BLaER1 treated with 17β-estradiol and CSF1 and Interleukin-3, amounts not matched to agents 10 nM and 100 nM (cell line): ENCODE results near the gene ZC3H18.

Experiments used
- H3K27ac ChIP-seq, 11 experiments: shearing (Covaris generic); formaldehyde crosslinking; 2 replicates each; pipeline ENCODE4 v1.8.1; 2022
- H3K27me3 ChIP-seq, 11 experiments: shearing (Covaris generic); formaldehyde crosslinking; 2 replicates each; pipeline ENCODE4 v1.8.1; 2022
- H3K36me3 ChIP-seq, 11 experiments: shearing (Covaris generic); formaldehyde crosslinking; 2 replicates each; pipeline ENCODE4 v1.8.1; 2022
- H3K4me1 ChIP-seq, 10 experiments: shearing (Covaris generic); formaldehyde crosslinking; 2 replicates each; pipeline ENCODE4 v1.8.1; 2022
- H3K4me2 ChIP-seq, 11 experiments: shearing (Covaris generic); formaldehyde crosslinking; 2 replicates each; pipeline ENCODE4 v1.8.1; 2022
- H3K4me3 ChIP-seq, 10 experiments: shearing (Covaris generic); formaldehyde crosslinking; 2 replicates each; pipeline ENCODE4 v1.8.1; 2022
- H3K9ac ChIP-seq, 11 experiments: shearing (Covaris generic); formaldehyde crosslinking; 2 replicates each; pipeline ENCODE4 v1.8.1; 2022
- H3K9me3 ChIP-seq, 11 experiments: shearing (Covaris generic); formaldehyde crosslinking; replicated peaks in 1 of 11; 2 replicates each; pipeline ENCODE4 v1.8.1; 2022
- H4K20me1 ChIP-seq, 11 experiments: shearing (Covaris generic); formaldehyde crosslinking; 2 replicates each; pipeline ENCODE4 v1.8.1; 2022
- Cebpa-rat ChIP-seq, 11 experiments: shearing (Covaris generic); IDR thresholded peaks; 2 replicates each; pipeline ENCODE4 v1.8.1; 2022

Gene ZC3H18

DNA sequence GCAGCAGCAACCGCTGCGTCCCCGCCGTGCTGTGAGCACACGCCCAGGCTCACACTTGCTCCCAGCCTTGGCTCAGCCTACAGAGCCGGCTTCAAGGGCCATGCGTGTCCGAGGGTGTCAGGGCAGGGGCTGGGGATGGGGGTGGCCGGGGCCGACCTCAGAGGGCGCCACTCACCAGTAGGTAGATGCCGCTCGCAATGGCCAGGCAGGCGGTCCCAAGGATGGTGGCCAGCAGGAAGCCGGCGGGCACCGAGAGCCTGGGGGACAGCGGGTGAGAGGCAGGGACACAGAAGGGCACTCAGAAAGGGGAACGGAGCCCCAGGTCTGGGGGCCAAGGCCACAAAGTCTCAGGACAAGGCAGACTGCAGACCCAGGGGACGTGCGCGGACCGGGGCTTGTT lies 75.7 kb downstream of the ZC3H18 start:
- H3K4me3 ChIP-seq = no peak overlapping the region
- peaks cover 45 to 80% (median 61%) of the 10 kb centered on the region in 11 experiments for H3K36me3 ChIP-seq
- H3K9ac ChIP-seq = peak overlapping the region in 7 of 11 experiments; percentile 18 to 99 (median 93); a peak in 4 of 22 replicates
- H3K9me3 ChIP-seq = no peaks in the 10 kb centered on the region; a peak in 1 of 22 replicates
- peaks cover 91 to 98% (median 96%) of the 10 kb centered on the region in 11 experiments for H4K20me1 ChIP-seq
- H3K4me2 ChIP-seq = peak overlapping the region in 10 of 11 experiments; percentile 1 to 100 (median 100); a peak in 16 of 22 replicates
- peaks cover 42 to 84% (median 80%) of the 10 kb centered on the region in 10 experiments for H3K4me1 ChIP-seq
- peaks cover 9 to 23% (median 16%) of the 10 kb centered on the region in 11 experiments for H3K27me3 ChIP-seq
- H3K27ac ChIP-seq = peak overlapping the region in 1 of 11 experiments; percentile 99; a peak in 1 of 22 replicates
- no peak for TF ChIP-seq Cebpa-rat (IDR thresholded peaks at IDR 0.05)

- Histone ChIP-seq H3K9me3 (no peaks in the 10 kb centered on the region), H3K27ac (peak overlapping the region in 9 of 11 experiments; percentile 15 to 99 (median 64); a peak in 13 of 22 replicates), H3K9ac (peak overlapping the region in 10 of 11 experiments; percentile 85 to 99 (median 96); a peak in 18 of 22 replicates), H3K4me2 (peak overlapping the region; percentile 92 to 100 (median 100)), H3K27me3 (peaks cover 3 to 17% (median 10%) of the 10 kb centered on the region in 11 experiments; a peak in 13 of 22 replicates), H3K4me3 (0 out of 20 replicates have a peak overlapping the region, but pooled peaks of 3 of the 10 experiments have one; percentile 12 to 94 (median 83)), H3K4me1 (peaks cover 45 to 85% (median 78%) of the 10 kb centered on the region in 10 experiments), H4K20me1 (peaks cover 86 to 93% (median 91%) of the 10 kb centered on the region in 11 experiments), H3K36me3 (peaks cover 45 to 80% (median 61%) of the 10 kb centered on the region in 11 experiments)
- TF ChIP-seq Cebpa-rat (IDR thresholded peaks at IDR 0.05) = no peak
These were observed 76.3 kb downstream of the ZC3H18 start for GRCh38 chr16:88646345-88647034.

DNA sequence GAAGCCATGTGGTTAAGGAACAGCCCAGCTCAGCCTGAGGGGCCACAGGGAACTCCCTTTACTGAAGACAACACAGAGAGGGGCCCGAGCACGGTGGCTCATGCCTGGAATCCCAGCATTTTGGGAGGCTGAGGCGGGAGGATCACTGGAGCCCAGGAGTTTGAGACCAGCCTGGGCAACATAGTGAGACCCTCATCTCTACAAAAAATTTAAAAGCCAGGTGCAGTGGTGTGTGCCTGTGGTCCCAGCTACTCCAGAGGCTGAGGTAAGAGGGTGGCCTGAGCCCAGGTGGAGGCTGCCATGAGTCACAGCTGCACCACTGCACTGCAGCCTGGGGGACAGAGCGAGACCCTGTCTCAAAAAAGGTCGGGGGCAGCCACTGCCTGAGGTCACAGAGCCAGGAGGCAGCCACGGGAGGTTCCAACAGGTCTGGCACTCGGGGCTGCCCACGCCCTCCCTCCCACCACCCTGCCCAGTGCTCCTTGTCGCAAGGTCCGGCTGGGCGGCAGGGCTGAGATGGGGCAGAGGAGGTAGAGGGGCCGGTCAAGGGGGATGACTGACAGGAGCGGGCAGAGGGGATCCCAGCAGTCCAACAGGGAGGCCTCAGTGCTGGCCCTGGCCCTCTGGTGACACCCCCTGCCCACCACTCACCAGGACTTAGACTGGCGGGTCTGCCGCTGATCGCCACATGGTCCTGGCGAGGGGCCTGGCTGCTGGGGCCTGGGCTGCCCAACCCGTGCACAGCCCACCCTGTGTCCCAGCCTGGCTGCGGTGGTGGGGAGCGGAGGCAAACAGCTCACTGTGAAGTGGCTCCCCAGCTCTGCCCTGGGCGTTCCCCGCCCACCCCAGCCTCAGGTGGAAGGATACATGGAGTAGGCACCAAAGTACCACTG lies 77.2 kb downstream of the ZC3H18 start:
- Histone ChIP-seq H3K4me2 (peak overlapping the region; percentile 92 to 100 (median 100)), H3K27ac (peak overlapping the region in 9 of 11 experiments; percentile 38 to 99 (median 96); a peak in 17 of 22 replicates), H3K4me3 (peak overlapping the region; percentile 83 to 99 (median 94); a peak in 19 of 20 replicates), H3K9me3 (no peaks in the 10 kb centered on the region), H4K20me1 (peaks cover 79 to 83% (median 82%) of the 10 kb centered on the region in 11 experiments), H3K36me3 (peaks cover 40 to 75% (median 61%) of the 10 kb centered on the region in 11 experiments), H3K27me3 (peaks cover 0 to 9% (median 4%) of the 10 kb centered on the region in 11 experiments; a peak in 7 of 22 replicates), H3K9ac (peak overlapping the region; percentile 85 to 99 (median 96); a peak in 21 of 22 replicates), H3K4me1 (peaks cover 55 to 88% (median 80%) of the 10 kb centered on the region in 10 experiments)
- no peak for TF ChIP-seq Cebpa-rat (IDR thresholded peaks at IDR 0.05)

DNA sequence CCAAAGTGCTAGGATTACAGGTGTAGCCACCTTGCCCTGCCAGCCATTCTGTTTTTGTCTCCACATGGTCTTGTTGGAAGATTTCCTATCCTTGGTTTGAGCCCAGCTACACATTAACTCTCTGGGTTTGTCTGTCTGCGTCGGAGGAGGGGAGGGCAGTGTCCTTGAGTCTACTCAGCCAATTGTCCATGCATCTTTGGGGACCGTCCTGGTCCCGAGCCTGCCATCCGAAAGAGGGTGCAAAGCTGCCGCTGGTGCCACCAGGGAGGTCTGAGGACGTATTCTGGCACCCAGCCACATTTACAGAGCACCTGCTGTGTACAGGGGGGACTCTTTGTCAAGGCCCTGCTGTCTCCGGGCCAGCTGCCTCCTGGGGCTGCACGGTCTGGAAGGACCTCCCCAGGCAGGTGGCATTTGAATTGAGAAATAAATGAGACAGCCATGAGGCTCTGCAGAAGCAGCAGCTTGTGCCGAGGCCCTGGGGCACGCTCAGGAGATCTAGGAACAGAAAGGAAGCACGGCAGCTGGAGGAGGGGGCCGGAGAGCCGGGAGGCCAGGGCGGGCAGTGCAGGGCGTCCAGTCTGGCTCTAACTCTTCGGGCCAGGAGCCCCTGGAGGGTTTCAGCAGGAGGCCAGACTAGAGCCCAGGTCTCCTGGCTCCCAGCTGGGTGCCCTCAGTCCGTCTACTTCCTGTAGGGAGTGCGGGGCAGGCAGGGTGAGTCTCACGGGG lies 79.2 kb downstream of the ZC3H18 start:
- Histone ChIP-seq H3K27me3 (no peaks in the 10 kb centered on the region), H3K9ac (peak overlapping the region; percentile 85 to 99 (median 96)), H3K4me2 (peak overlapping the region; percentile 92 to 100 (median 100)), H3K9me3 (no peaks in the 10 kb centered on the region), H3K4me3 (peak overlapping the region; percentile 83 to 99 (median 94)), H3K36me3 (peaks cover 26 to 74% (median 48%) of the 10 kb centered on the region in 11 experiments), H3K4me1 (peaks cover 57 to 90% (median 84%) of the 10 kb centered on the region in 10 experiments), H4K20me1 (peaks cover 60 to 65% (median 64%) of the 10 kb centered on the region in 11 experiments), H3K27ac (peak overlapping the region; percentile 65 to 99 (median 97); a peak in 21 of 22 replicates)
- TF ChIP-seq Cebpa-rat (IDR thresholded peaks at IDR 0.05) = no peak

DNA sequence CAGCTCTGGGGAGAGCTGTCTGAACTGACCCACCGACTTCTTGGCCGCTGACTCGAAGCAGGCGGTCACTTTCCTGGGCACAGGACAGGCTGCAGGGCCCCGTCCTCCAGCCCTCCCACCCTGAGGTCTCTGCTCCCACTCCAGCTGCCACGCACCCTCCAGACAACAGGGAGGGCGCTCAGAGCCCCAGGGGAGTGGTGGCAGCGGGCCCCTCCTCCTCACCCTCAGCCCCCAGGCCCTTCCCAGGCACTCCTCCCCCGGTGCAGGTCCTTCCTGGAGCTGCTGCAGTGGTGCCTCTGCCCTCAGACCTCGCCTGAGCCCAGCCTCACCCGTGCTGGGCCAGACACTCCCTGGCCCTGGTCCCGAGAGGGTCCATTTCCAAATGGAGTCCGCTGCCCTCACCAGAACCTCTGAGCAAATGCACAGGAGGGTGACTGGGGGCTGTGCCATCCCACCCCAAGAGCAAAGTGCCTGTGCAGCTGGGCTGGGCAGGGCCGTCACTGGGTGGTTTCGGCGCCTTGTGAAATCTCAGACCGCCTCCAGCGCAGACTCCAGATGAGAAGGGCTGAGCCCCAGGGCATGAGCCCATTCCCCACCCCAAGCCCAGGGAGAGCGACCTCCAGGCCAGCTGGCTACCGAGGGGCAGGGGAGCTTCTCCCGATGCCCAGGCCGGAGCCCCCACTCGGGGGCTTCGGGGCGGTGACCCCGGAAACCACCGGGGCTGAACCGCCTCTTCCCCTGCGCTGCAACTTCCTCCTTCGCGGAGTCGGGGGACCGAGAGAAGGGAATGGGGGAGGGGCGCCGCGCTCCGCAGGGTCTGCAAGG lies 79.9 kb downstream of the ZC3H18 start:
- Histone ChIP-seq H3K9ac (peak overlapping the region; percentile 85 to 99 (median 96)), H3K27me3 (no peaks in the 10 kb centered on the region), H3K4me1 (peaks cover 59 to 92% (median 85%) of the 10 kb centered on the region in 10 experiments), H3K4me3 (peak overlapping the region; percentile 83 to 99 (median 94)), H3K36me3 (peaks cover 29 to 74% (median 50%) of the 10 kb centered on the region in 11 experiments), H3K27ac (peak overlapping the region; percentile 65 to 99 (median 97); a peak in 21 of 22 replicates), H4K20me1 (peaks cover 53 to 59% (median 56%) of the 10 kb centered on the region in 11 experiments), H3K9me3 (no peaks in the 10 kb centered on the region), H3K4me2 (peak overlapping the region; percentile 92 to 100 (median 100))
- peak in 2 of 11 experiments; percentile 28 to 72; a peak in 3 of 22 replicates for TF ChIP-seq Cebpa-rat (IDR thresholded peaks at IDR 0.05)

- no peak for TF ChIP-seq Cebpa-rat (IDR thresholded peaks at IDR 0.05)
- H3K4me2 ChIP-seq = peak within 1 kb of the TSS; percentile 92 to 100 (median 100)
- peaks cover 24 to 73% (median 44%) of the 10 kb centered on the region in 11 experiments for H3K36me3 ChIP-seq
- no peaks in the 10 kb centered on the region for H3K27me3 ChIP-seq
- H3K9ac ChIP-seq = peak within 1 kb of the TSS; percentile 85 to 99 (median 96)
- peak within 1 kb of the TSS; percentile 65 to 99 (median 97) for H3K27ac ChIP-seq
- peaks cover 46 to 58% (median 50%) of the 10 kb centered on the region in 11 experiments for H4K20me1 ChIP-seq
- peak within 1 kb of the TSS; percentile 83 to 99 (median 94) for H3K4me3 ChIP-seq
- peaks cover 62 to 92% (median 85%) of the 10 kb centered on the region in 10 experiments for H3K4me1 ChIP-seq
- no peaks in the 10 kb centered on the region for H3K9me3 ChIP-seq
These were observed 80.6 kb downstream of the ZC3H18 start, which contains the start of gene CYBA for GRCh38 chr16:88650749-88651275. Gene CYBA (minus strand): TSS chr16:88651053. CDS start chr16:88651013, 40 bp downstream.
